GM18526 (cell line): ENCODE results near the gene GNAQ.

Experiments used
- POLR2A ChIP-seq: IDR thresholded peaks from 3 replicates; pipeline ENCODE4 v1.6.1; 2011; ENCODE audit not compliant: insufficient read length; ENCODE audit errors: extremely low read depth

The GNAQ gene

GRCh38 chr9:77807281-77807683 lies 224.3 kb downstream of the GNAQ start:
- no peak for TF ChIP-seq POLR2A

GRCh38 chr9:77806741-77807140 lies 224.9 kb downstream of the GNAQ start:
- TF ChIP-seq POLR2A = no peak

GRCh38 chr9:77805810-77806209 lies 225.8 kb downstream of the GNAQ start:
- TF ChIP-seq POLR2A = no peak

- TF ChIP-seq POLR2A = no peak
Observed at GRCh38 chr9:77803423-77803822, 228.2 kb downstream of the GNAQ start.

GRCh38 chr9:77802515-77803293 lies 228.9 kb downstream of the GNAQ start:
- no peak for TF ChIP-seq POLR2A

GRCh38 chr9:77802064-77802463 lies 229.5 kb downstream of the GNAQ start:
- TF ChIP-seq POLR2A = no peak

- no peak for TF ChIP-seq POLR2A
Observed at GRCh38 chr9:77800924-77801551, 230.6 kb downstream of the GNAQ start.

- no peak for TF ChIP-seq POLR2A
Observed at GRCh38 chr9:77798140-77798539, 233.5 kb downstream of the GNAQ start.

- TF ChIP-seq POLR2A = no peak
Observed at GRCh38 chr9:77794985-77795384, 236.6 kb downstream of the GNAQ start.

GRCh38 chr9:77793849-77794248 lies 237.8 kb downstream of the GNAQ start:
- no peak for TF ChIP-seq POLR2A

GRCh38 chr9:77789891-77790290 lies 241.7 kb downstream of the GNAQ start:
- no peak for TF ChIP-seq POLR2A

- no peak for TF ChIP-seq POLR2A
Observed at GRCh38 chr9:77785341-77785740, 246.3 kb downstream of the GNAQ start.

- no peak for TF ChIP-seq POLR2A
Observed at GRCh38 chr9:77783518-77783917, 248.1 kb downstream of the GNAQ start.

- no peak for TF ChIP-seq POLR2A
Observed at GRCh38 chr9:77779010-77779409, 252.6 kb downstream of the GNAQ start.

- no peak for TF ChIP-seq POLR2A
Observed at GRCh38 chr9:77773381-77773780, 258.2 kb downstream of the GNAQ start.

GRCh38 chr9:77772646-77773045 lies 259.0 kb downstream of the GNAQ start:
- TF ChIP-seq POLR2A = no peak

- no peak for TF ChIP-seq POLR2A
Observed at GRCh38 chr9:77771171-77771570, 260.4 kb downstream of the GNAQ start.
